G401 (cell line): ENCODE measurements around the gene TMEM267. TPM values are rescaled to one million over a fixed set of nuclear protein-coding genes. Genes with fewer than 3 reads are reported as not detected.
"Not testable (repeated sequence)": the region's sequence is repeated elsewhere in the genome, so short reads cannot be mapped to it uniquely, and the experiment has no call there.

Experiments
- DNase-seq: peaks from one replicate; pipeline ENCODE4 v3.0.0-alpha.2; 2015; ENCODE audit warnings: low spot score
- in situ Hi-C: cut with HindIII; loops from 2 replicates; pipeline ENCODE4 v1.10.0; 2016; ENCODE audit warnings: low sequenced_read_pairs, mixed read lengths
- total RNA-seq: library from RNA; depleted of rRNA; stranded (reverse); fragments of >200 nt; shearing (Covaris generic); gene quantifications from 2 replicates; pipeline ENCODE4 v1.2.3, GENCODE V29; 2014; rRNA removed

TMEM267 gene
- total RNA-seq, 1 experiment from 2014 or later = 10.5 TPM

GRCh38 chr5:43413966-43414365 is 69.7 kb downstream of the TMEM267 start:
- no peak for DNase-seq

GRCh38 chr5:43412644-43413043 is 71.0 kb downstream of the TMEM267 start:
- no peak for DNase-seq
- in situ Hi-C loops = no loop called here

More at GRCh38 chr5:43413966-43414365, 69.7 kb downstream of the TMEM267 start:
- in situ Hi-C loops = no loop called here

- no peak for DNase-seq
- in situ Hi-C loops = no loop called here
These were observed 71.5 kb downstream of the TMEM267 start, which contains the start of gene CCL28 for GRCh38 chr5:43412156-43412555. Gene CCL28 (minus strand): TSS chr5:43412391. CDS start chr5:43412316, 75 bp downstream.

GRCh38 chr5:43411495-43411894 is 72.2 kb downstream of the TMEM267 start:
- no peak for DNase-seq
- in situ Hi-C loops = no loop called here

GRCh38 chr5:43410414-43410813 is 73.3 kb downstream of the TMEM267 start:
- in situ Hi-C loops = no loop called here
- no peak for DNase-seq

- no peak for DNase-seq
- in situ Hi-C loops = no loop called here
These were observed 73.8 kb downstream of the TMEM267 start for GRCh38 chr5:43409809-43410271.

GRCh38 chr5:43402524-43403066 is 81.1 kb downstream of the TMEM267 start:
- in situ Hi-C loops, DNase-seq: not testable (repeated sequence)

GRCh38 chr5:43401827-43402226 is 81.8 kb downstream of the TMEM267 start:
- no peak for DNase-seq
- in situ Hi-C loops = no loop called here

- DNase-seq = no peak
- in situ Hi-C loops = no loop called here
These were observed 83.6 kb downstream of the TMEM267 start for GRCh38 chr5:43400082-43400481.

- in situ Hi-C loops = no loop called here
These were observed 86.8 kb downstream of the TMEM267 start for GRCh38 chr5:43396762-43397304.

More at GRCh38 chr5:43396762-43397304, 86.8 kb downstream of the TMEM267 start:
- no peak for DNase-seq

Other genes with a start within 250 kb of the TMEM267 start
- 26.0 and 47.1 TPM in 2 replicates for gene HMGCS1, start 170.5 kb downstream of the TMEM267 start, total RNA-seq
- not detected in 2 replicates for gene CCL28, start 71.5 kb downstream of the TMEM267 start, total RNA-seq
- 6.8 and 14.1 TPM in 2 replicates for gene C5orf34, start 31.3 kb upstream of the TMEM267 start, total RNA-seq
- gene PAIP1, start 73.2 kb upstream of the TMEM267 start, total RNA-seq = 119 and 135 TPM in 2 replicates
- 13.4 and 18.1 TPM in 2 replicates for gene NNT, start 119.3 kb upstream of the TMEM267 start, total RNA-seq